ENCODE results near the gene MGAT5B.

The MGAT5B gene

GRCh38 chr17:76873856-76874255, 5.7 kb downstream of the MGAT5B start:
- Histone ChIP-seq H3K9me2 (replicated peaks; ENCODE audit: insufficient read depth, low read length) (no peaks in the 10 kb centered on the region), H3K36me3 (replicated peaks; ENCODE audit: insufficient read depth, low read length) (no peaks in the 10 kb centered on the region), H3K27ac (ENCODE audit: low read length) (no peak overlapping the region), H2AFZ (ENCODE audit: low read length) (no peak overlapping the region), H3K4me3 (ENCODE audit: low read length) (no peak overlapping the region), H3K4me1 (ENCODE audit: low read length) (peaks cover 21% of the 10 kb centered on the region), H3K4me2 (ENCODE audit: low read depth, low read length) (no peak overlapping the region), H3K27me3 (replicated peaks; ENCODE audit: insufficient read depth, low read length) (peaks cover 20% of the 10 kb centered on the region), H3K79me2 (ENCODE audit: low read length) (no peaks in the 10 kb centered on the region), H4K20me1 (ENCODE audit: insufficient read depth, low read length) (no peaks in the 10 kb centered on the region), H3K9me3 (replicated peaks; ENCODE audit: insufficient read depth, low read length) (no peaks in the 10 kb centered on the region), H3F3A (ENCODE audit: insufficient read depth, low read length) (peaks cover 8% of the 10 kb centered on the region), H3K9ac (ENCODE audit: low read length) (no peak overlapping the region)
- no peak for DNase-seq
- TF ChIP-seq EZH2phosphoT487 (IDR thresholded peaks at IDR 0.05; ENCODE audit: low read length) (no peak), EZH2 (optimal IDR thresholded peaks at IDR 0.05; ENCODE audit: low read depth, low read length) (no peak), CTCF (IDR thresholded peaks at IDR 0.05; ENCODE audit: low read length) (no peak)

GRCh38 chr17:76877437-76877836, 9.2 kb downstream of the MGAT5B start:
- TF ChIP-seq CTCF (IDR thresholded peaks at IDR 0.05; ENCODE audit: low read length) (no peak), EZH2phosphoT487 (IDR thresholded peaks at IDR 0.05; ENCODE audit: low read length) (no peak), EZH2 (optimal IDR thresholded peaks at IDR 0.05; ENCODE audit: low read depth, low read length) (no peak)
- DNase-seq: no peak
- no peaks in the 10 kb centered on the region for H3K79me2 ChIP-seq (ENCODE audit: low read length)
- no peaks in the 10 kb centered on the region for H3K9me2 ChIP-seq (replicated peaks; ENCODE audit: insufficient read depth, low read length)
- H3K4me2 ChIP-seq (ENCODE audit: low read depth, low read length): no peak overlapping the region
- no peaks in the 10 kb centered on the region for H3K9me3 ChIP-seq (replicated peaks; ENCODE audit: insufficient read depth, low read length)
- H3K36me3 ChIP-seq (replicated peaks; ENCODE audit: insufficient read depth, low read length): no peaks in the 10 kb centered on the region
- H3K27ac ChIP-seq (ENCODE audit: low read length): no peak overlapping the region
- no peaks in the 10 kb centered on the region for H4K20me1 ChIP-seq (ENCODE audit: insufficient read depth, low read length)
- H3F3A ChIP-seq (ENCODE audit: insufficient read depth, low read length): no peaks in the 10 kb centered on the region
- H3K9ac ChIP-seq (ENCODE audit: low read length): no peak overlapping the region
- no peak overlapping the region for H3K4me3 ChIP-seq (ENCODE audit: low read length)
- peaks cover 49% of the 10 kb centered on the region for H3K27me3 ChIP-seq (replicated peaks; ENCODE audit: insufficient read depth, low read length)
- no peak overlapping the region for H2AFZ ChIP-seq (ENCODE audit: low read length)
- H3K4me1 ChIP-seq (ENCODE audit: low read length): peaks cover 9% of the 10 kb centered on the region

- no peak for DNase-seq
- no peak overlapping the region for H2AFZ ChIP-seq (ENCODE audit: low read length)
- no peak overlapping the region for H3K9ac ChIP-seq (ENCODE audit: low read length)
- H3K27me3 ChIP-seq (replicated peaks; ENCODE audit: insufficient read depth, low read length): peaks cover 52% of the 10 kb centered on the region
- H4K20me1 ChIP-seq (ENCODE audit: insufficient read depth, low read length): no peaks in the 10 kb centered on the region
- TF ChIP-seq CTCF (IDR thresholded peaks at IDR 0.05; ENCODE audit: low read length): no peak
- no peak for TF ChIP-seq EZH2 (optimal IDR thresholded peaks at IDR 0.05; ENCODE audit: low read depth, low read length)
- TF ChIP-seq EZH2phosphoT487 (IDR thresholded peaks at IDR 0.05; ENCODE audit: low read length): no peak
- no peak overlapping the region for H3K4me2 ChIP-seq (ENCODE audit: low read depth, low read length)
- no peaks in the 10 kb centered on the region for H3K9me2 ChIP-seq (replicated peaks; ENCODE audit: insufficient read depth, low read length)
- no peaks in the 10 kb centered on the region for H3F3A ChIP-seq (ENCODE audit: insufficient read depth, low read length)
- no peaks in the 10 kb centered on the region for H3K36me3 ChIP-seq (replicated peaks; ENCODE audit: insufficient read depth, low read length)
- H3K79me2 ChIP-seq (ENCODE audit: low read length): no peaks in the 10 kb centered on the region
- no peaks in the 10 kb centered on the region for H3K4me1 ChIP-seq (ENCODE audit: low read length)
- no peak overlapping the region for H3K27ac ChIP-seq (ENCODE audit: low read length)
- H3K9me3 ChIP-seq (replicated peaks; ENCODE audit: insufficient read depth, low read length): no peaks in the 10 kb centered on the region
- H3K4me3 ChIP-seq (ENCODE audit: low read length): no peak overlapping the region
Measured at GRCh38 chr17:76878568-76878967, 10.4 kb downstream of the MGAT5B start.
